Skeletal muscle tissue (tissue), 4 donors: ENCODE measurements around the gene KRI1. TPM values are rescaled to one million over a fixed set of nuclear protein-coding genes. Genes with fewer than 3 reads are reported as not detected.

ENCODE experiments used
- H3K27ac ChIP-seq: one replicate; pipeline ENCODE4 v1.7.0; 2013; ENCODE audit warnings: mild to moderate bottlenecking, low read depth, low read length, inconsistent platforms
- H3K27me3 ChIP-seq, 3 donors: one replicate each; pipeline ENCODE4 v1.7.0; 2013; ENCODE audit warnings: low read length in 3 of 3; ENCODE audit not compliant: control insufficient read depth in 3 of 3, insufficient read depth in 3 of 3
- H3K36me3 ChIP-seq, 3 donors: one replicate each; pipeline ENCODE4 v1.7.0; 2013; ENCODE audit warnings: low read length in 3 of 3; ENCODE audit not compliant: control insufficient read depth in 3 of 3, insufficient read depth in 3 of 3
- H3K4me1 ChIP-seq, 3 donors: one replicate each; pipeline ENCODE4 v1.7.0; 2013; ENCODE audit warnings: low read length in 3 of 3, mild to moderate bottlenecking in 3 of 3; ENCODE audit not compliant: control insufficient read depth in 3 of 3, insufficient read depth in 3 of 3
- H3K4me3 ChIP-seq, 3 donors: one replicate each; pipeline ENCODE4 v1.7.0; 2013; ENCODE audit warnings: low read length in 3 of 3
- H3K9ac ChIP-seq, 3 donors: one replicate each; pipeline ENCODE4 v1.7.0; 2013; ENCODE audit warnings: low read length in 3 of 3, mild to moderate bottlenecking in 3 of 3, moderate library complexity in 2 of 3, low read depth in 1 of 3
- H3K9me3 ChIP-seq, 3 donors: one replicate each; pipeline ENCODE4 v1.7.0; 2013; ENCODE audit warnings: low read length in 3 of 3; ENCODE audit not compliant: control insufficient read depth in 3 of 3
- total RNA-seq: library from RNA; depleted of rRNA; stranded (reverse); fragments of >200 nt; gene quantifications from one replicate; pipeline ENCODE4 v1.2.3, GENCODE V29; 2014
- donor health status: Osteomylitis.

KRI1 gene
- total RNA-seq, 1 donor from 2014 or later, result 5.2 TPM

GRCh38 chr19:10565028-10565566 is 713 bp downstream of the KRI1 start:
- Histone ChIP-seq H3K4me3 (peak overlapping the region; percentile 75 to 89 (median 88)), H3K4me1 (peaks cover 33 to 39% (median 34%) of the 10 kb centered on the region in 3 donors), H3K27me3 (no peaks in the 10 kb centered on the region), H3K9me3 (no peaks in the 10 kb centered on the region), H3K27ac (peak overlapping the region; percentile 84), H3K36me3 (peaks cover 9 to 14% (median 10%) of the 10 kb centered on the region in 3 donors), H3K9ac (peak overlapping the region; percentile 82 to 92 (median 91))

GRCh38 chr19:10562609-10563008 is 3.2 kb downstream of the KRI1 start:
- Histone ChIP-seq H3K4me3 (no peak overlapping the region), H3K4me1 (peaks cover 20 to 26% (median 20%) of the 10 kb centered on the region in 3 donors), H3K9ac (no peak overlapping the region), H3K27me3 (no peaks in the 10 kb centered on the region), H3K9me3 (no peaks in the 10 kb centered on the region), H3K36me3 (peaks cover 26 to 35% (median 28%) of the 10 kb centered on the region in 3 donors), H3K27ac (no peak overlapping the region)

- H3K9ac ChIP-seq, result no peak overlapping the region
- peaks cover 38 to 55% (median 38%) of the 10 kb centered on the region in 3 donors for H3K36me3 ChIP-seq
- no peak overlapping the region for H3K4me3 ChIP-seq
- H3K27me3 ChIP-seq, result no peaks in the 10 kb centered on the region
- H3K27ac ChIP-seq, result no peak overlapping the region
- H3K9me3 ChIP-seq, result no peaks in the 10 kb centered on the region
- peaks cover 3 to 13% (median 5%) of the 10 kb centered on the region in 3 donors for H3K4me1 ChIP-seq
These were observed 5.7 kb downstream of the KRI1 start for GRCh38 chr19:10560154-10560553.

- Histone ChIP-seq H3K36me3 (peaks cover 56 to 74% (median 61%) of the 10 kb centered on the region in 3 donors), H3K27me3 (no peaks in the 10 kb centered on the region), H3K9me3 (no peaks in the 10 kb centered on the region), H3K9ac (no peak overlapping the region), H3K4me3 (no peak overlapping the region), H3K27ac (no peak overlapping the region), H3K4me1 (peaks cover 0 to 7% (median 0%) of the 10 kb centered on the region in 3 donors)
These were observed 8.1 kb downstream of the KRI1 start for GRCh38 chr19:10557603-10558197.

GRCh38 chr19:10555610-10555973 is 10.2 kb downstream of the KRI1 start:
- Histone ChIP-seq H3K27ac (no peak overlapping the region), H3K4me3 (no peak overlapping the region), H3K36me3 (peaks cover 67 to 74% (median 73%) of the 10 kb centered on the region in 3 donors), H3K9ac (no peak overlapping the region), H3K27me3 (no peaks in the 10 kb centered on the region), H3K9me3 (no peaks in the 10 kb centered on the region), H3K4me1 (peaks cover 0 to 7% (median 0%) of the 10 kb centered on the region in 3 donors)

- Histone ChIP-seq H3K4me3 (no peak overlapping the region), H3K27ac (no peak overlapping the region), H3K4me1 (peaks cover 0 to 7% (median 0%) of the 10 kb centered on the region in 3 donors), H3K27me3 (no peaks in the 10 kb centered on the region), H3K36me3 (peaks cover 65 to 73% (median 72%) of the 10 kb centered on the region in 3 donors), H3K9ac (no peak overlapping the region), H3K9me3 (no peaks in the 10 kb centered on the region)
These were observed 10.8 kb downstream of the KRI1 start for GRCh38 chr19:10554760-10555609.

GRCh38 chr19:10553943-10554381 is 11.8 kb downstream of the KRI1 start:
- Histone ChIP-seq H3K4me3 (no peak overlapping the region), H3K27me3 (no peaks in the 10 kb centered on the region), H3K9me3 (no peaks in the 10 kb centered on the region), H3K36me3 (peaks cover 63 to 71% (median 68%) of the 10 kb centered on the region in 3 donors), H3K4me1 (peaks cover 0 to 7% (median 0%) of the 10 kb centered on the region in 3 donors), H3K9ac (no peak overlapping the region), H3K27ac (no peak overlapping the region)

- Histone ChIP-seq H3K9me3 (no peaks in the 10 kb centered on the region), H3K36me3 (peaks cover 68 to 74% (median 74%) of the 10 kb centered on the region in 3 donors), H3K4me1 (peaks cover 0 to 7% (median 0%) of the 10 kb centered on the region in 3 donors), H3K9ac (no peak overlapping the region), H3K27ac (no peak overlapping the region), H3K4me3 (no peak overlapping the region), H3K27me3 (no peaks in the 10 kb centered on the region)
These were observed 12.6 kb downstream of the KRI1 start for GRCh38 chr19:10553087-10553667.

- Histone ChIP-seq H3K36me3 (peaks cover 64 to 69% (median 68%) of the 10 kb centered on the region in 3 donors), H3K27ac (no peak overlapping the region), H3K27me3 (no peaks in the 10 kb centered on the region), H3K4me3 (no peak overlapping the region), H3K9ac (no peak overlapping the region), H3K9me3 (no peaks in the 10 kb centered on the region), H3K4me1 (peaks cover 0 to 7% (median 0%) of the 10 kb centered on the region in 3 donors)
These were observed 13.2 kb downstream of the KRI1 start for GRCh38 chr19:10552510-10553053.
